Natural killer cell (primary cell): ENCODE results near the gene LMOD1. TPM values are rescaled to one million over a fixed set of nuclear protein-coding genes. Genes with fewer than 3 reads are reported as not detected.

ENCODE experiments used
- ATAC-seq, 3 donors: fragments of 150-1000 bp in 2 of 3; fragments of 200-7000 bp in 1 of 3; cut with Tn5 transposase; 1 replicate in 1 of 3; 2 replicates in 2 of 3; pipeline ENCODE4 v1.10.0; 2021; ENCODE audit warnings: mild to moderate bottlenecking in 2 of 3, moderate library complexity in 2 of 3
- DNase-seq, 2 donors: peaks; one replicate each; pipeline versions ENCODE4 v3.0.0 to v3.0.0-alpha.2; 2013 to 2021; ENCODE audit warnings: mixed read lengths in 1 of 2
- H3K27ac ChIP-seq: one replicate; pipeline ENCODE4 v1.5.1; 2013; ENCODE audit warnings: mild to moderate bottlenecking, low read length
- H3K27me3 ChIP-seq: one replicate; pipeline ENCODE4 v1.6.1; 2013; ENCODE audit warnings: low read length; ENCODE audit not compliant: control insufficient read depth, insufficient read depth
- H3K36me3 ChIP-seq: one replicate; pipeline ENCODE4 v1.6.1; 2013; ENCODE audit warnings: low read length; ENCODE audit not compliant: control insufficient read depth, insufficient read depth
- H3K4me1 ChIP-seq: one replicate; pipeline ENCODE4 v1.6.1; 2013; ENCODE audit warnings: low read length; ENCODE audit not compliant: control insufficient read depth, insufficient read depth
- H3K4me3 ChIP-seq: one replicate; pipeline ENCODE4 v1.5.1; 2013; ENCODE audit warnings: low read length
- H3K9me3 ChIP-seq: one replicate; pipeline ENCODE4 v1.6.1; 2013; ENCODE audit warnings: low read length; ENCODE audit not compliant: control insufficient read depth, insufficient read depth
- H3K27ac Mint-ChIP-seq, 2 donors: one replicate each; pipeline ENCODE4 v1.8.0; 2022; ENCODE audit warnings: mild to moderate bottlenecking in 2 of 2, mixed read lengths in 2 of 2, moderate library complexity in 1 of 2
- H3K27me3 Mint-ChIP-seq, 2 donors: one replicate each; pipeline ENCODE4 v1.8.0; 2022; ENCODE audit warnings: low read depth in 2 of 2, mixed read lengths in 2 of 2
- H3K36me3 Mint-ChIP-seq: one replicate; pipeline ENCODE4 v1.8.0; 2022; ENCODE audit warnings: mixed read lengths
- H3K4me1 Mint-ChIP-seq, 2 donors: one replicate each; pipeline ENCODE4 v1.8.0; 2022; ENCODE audit warnings: mixed read lengths in 2 of 2
- H3K4me3 Mint-ChIP-seq: one replicate; pipeline ENCODE4 v1.8.0; 2022; ENCODE audit warnings: mild to moderate bottlenecking, moderate library complexity, mixed read lengths
- H3K9me3 Mint-ChIP-seq, 2 donors: one replicate each; pipeline ENCODE4 v1.8.0; 2022; ENCODE audit warnings: mixed read lengths in 2 of 2
- WGBS: methylation state at CpG from one replicate; pipeline ENCODE4 v1.1.7; 2013; ENCODE audit warnings: missing lambda C conversion rate; ENCODE audit not compliant: insufficient coverage; 5-methylcytosine and 5-hydroxymethylcytosine counted together
- intact Hi-C: fragments of 100-400 bp; cut with micrococcal nuclease; formaldehyde crosslinking; loops from one replicate; pipeline ENCODE4 v1.14.2; 2022
- total RNA-seq, 4 donors: library from RNA; stranded (reverse); fragments of 120-200 nt in 1 of 4; gene quantifications; one replicate each; pipeline versions ENCODE4 v1.2.3 to v1.2.4, GENCODE V29; 2013 to 2022
- TF ChIP-seq, protein P1 (sequence below): fragments of 200-600 bp; IDR thresholded peaks from one replicate; pipeline ENCODE4 v1.8.0; 2022; ENCODE audit warnings: antibody characterized with exemption

Gene LMOD1
- total RNA-seq, 3 donors from 2014 or later (not counting 1 experiment from before 2014, with no cell fraction given) = not detected

DNA sequence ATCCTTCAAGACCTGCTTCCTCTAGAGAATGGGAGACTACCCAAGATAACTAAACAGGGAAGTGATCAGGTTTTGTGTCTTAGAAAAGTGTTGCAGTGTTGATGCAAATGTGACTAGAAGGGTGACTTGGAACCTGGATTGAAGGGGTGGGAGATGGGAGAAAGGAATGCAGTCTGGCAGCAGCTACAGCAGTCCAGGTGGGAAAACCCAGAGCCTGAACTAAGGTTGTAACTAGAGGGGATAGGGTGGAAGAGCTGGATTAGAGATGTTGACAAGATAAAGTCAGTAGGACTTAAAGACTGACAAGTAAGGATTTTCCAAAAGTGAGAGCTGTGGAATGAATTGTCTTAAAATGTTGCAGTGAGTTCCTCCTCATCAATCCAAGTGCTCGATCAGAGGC lies 64.7 kb downstream of the LMOD1 start:
- no peaks in the 10 kb centered on the region for H3K36me3 Mint-ChIP-seq
- Histone ChIP-seq H3K4me3 (no peak overlapping the region), H3K9me3 (no peaks in the 10 kb centered on the region), H3K27ac (no peak overlapping the region), H3K27me3 (no peaks in the 10 kb centered on the region), H3K36me3 (no peaks in the 10 kb centered on the region), H3K4me1 (peaks cover 12% of the 10 kb centered on the region)
- DNase-seq = no peak
- no peak overlapping the region for H3K4me3 Mint-ChIP-seq
- H3K27me3 Mint-ChIP-seq = peaks cover 0 to 6% of the 10 kb centered on the region in 2 donors
- no peak for ATAC-seq
- no peak overlapping the region for H3K27ac Mint-ChIP-seq
- H3K4me1 Mint-ChIP-seq = peaks cover 0 to 4% of the 10 kb centered on the region in 2 donors
- no peaks in the 10 kb centered on the region for H3K9me3 Mint-ChIP-seq
- intact Hi-C loops = no loop called here
- TF ChIP-seq, protein P1, sequence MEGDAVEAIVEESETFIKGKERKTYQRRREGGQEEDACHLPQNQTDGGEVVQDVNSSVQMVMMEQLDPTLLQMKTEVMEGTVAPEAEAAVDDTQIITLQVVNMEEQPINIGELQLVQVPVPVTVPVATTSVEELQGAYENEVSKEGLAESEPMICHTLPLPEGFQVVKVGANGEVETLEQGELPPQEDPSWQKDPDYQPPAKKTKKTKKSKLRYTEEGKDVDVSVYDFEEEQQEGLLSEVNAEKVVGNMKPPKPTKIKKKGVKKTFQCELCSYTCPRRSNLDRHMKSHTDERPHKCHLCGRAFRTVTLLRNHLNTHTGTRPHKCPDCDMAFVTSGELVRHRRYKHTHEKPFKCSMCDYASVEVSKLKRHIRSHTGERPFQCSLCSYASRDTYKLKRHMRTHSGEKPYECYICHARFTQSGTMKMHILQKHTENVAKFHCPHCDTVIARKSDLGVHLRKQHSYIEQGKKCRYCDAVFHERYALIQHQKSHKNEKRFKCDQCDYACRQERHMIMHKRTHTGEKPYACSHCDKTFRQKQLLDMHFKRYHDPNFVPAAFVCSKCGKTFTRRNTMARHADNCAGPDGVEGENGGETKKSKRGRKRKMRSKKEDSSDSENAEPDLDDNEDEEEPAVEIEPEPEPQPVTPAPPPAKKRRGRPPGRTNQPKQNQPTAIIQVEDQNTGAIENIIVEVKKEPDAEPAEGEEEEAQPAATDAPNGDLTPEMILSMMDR = no peak
- WGBS = 95% methylated on average over 1 of the region's 1 CpG

GRCh38 chr1:201880928-201881571 lies 65.3 kb downstream of the LMOD1 start:
- Histone ChIP-seq H3K27me3 (no peaks in the 10 kb centered on the region), H3K27ac (no peak overlapping the region), H3K9me3 (no peaks in the 10 kb centered on the region), H3K36me3 (no peaks in the 10 kb centered on the region), H3K4me3 (no peak overlapping the region), H3K4me1 (peaks cover 12% of the 10 kb centered on the region)
- TF ChIP-seq, protein P1 = no peak
- Mint-ChIP-seq H3K27me3 (peaks cover 0 to 5% of the 10 kb centered on the region in 2 donors), H3K27ac (no peak overlapping the region), H3K9me3 (no peaks in the 10 kb centered on the region), H3K36me3 (no peaks in the 10 kb centered on the region), H3K4me1 (peaks cover 0 to 4% of the 10 kb centered on the region in 2 donors), H3K4me3 (no peak overlapping the region)
- intact Hi-C loops = no loop called here
- no peak for DNase-seq
- 76% methylated on average over 6 of the region's 6 CpGs for WGBS
- no peak for ATAC-seq

- H3K4me1 ChIP-seq = peaks cover 2% of the 10 kb centered on the region
- H3K27me3 ChIP-seq = no peaks in the 10 kb centered on the region
- TF ChIP-seq, protein P1 = peak; percentile 22
- intact Hi-C loops = no loop called here
- no peaks in the 10 kb centered on the region for H3K9me3 ChIP-seq
- H3K36me3 ChIP-seq = peaks cover 17% of the 10 kb centered on the region
- H3K27ac Mint-ChIP-seq = no peak overlapping the region
- H3K4me3 Mint-ChIP-seq = no peak overlapping the region
- no peaks in the 10 kb centered on the region for H3K36me3 Mint-ChIP-seq
- DNase-seq (peak in 1 of 2 donors; percentile 54), ATAC-seq (peak in 2 of 3 donors; percentile 40 to 49)
- H3K27me3 Mint-ChIP-seq = no peaks in the 10 kb centered on the region
- no peaks in the 10 kb centered on the region for H3K9me3 Mint-ChIP-seq
- 71% methylated on average over 6 of the region's 6 CpGs for WGBS
- H3K4me1 Mint-ChIP-seq = peaks cover 0 to 4% of the 10 kb centered on the region in 2 donors
- H3K27ac ChIP-seq = no peak overlapping the region
- no peak overlapping the region for H3K4me3 ChIP-seq
Measured at GRCh38 chr1:201877877-201878401, 68.4 kb downstream of the LMOD1 start.
